ENCODE data around the gene GNG3. TPM values are rescaled to one million over a fixed set of nuclear protein-coding genes. Genes with fewer than 3 reads are reported as not detected.

The GNG3 gene
- total RNA-seq, 1 experiment from 2014 or later, result not detected

- ATAC-seq (no peak), DNase-seq (ENCODE audit: low read depth, low spot score) (no peak)
- peaks cover 80% of the 10 kb centered on the region for H3K79me2 ChIP-seq (ENCODE audit: insufficient read depth, low read length)
- peaks cover 2 to 18% of the 10 kb centered on the region in 2 experiments; a peak in 2 of 4 replicates for H3K36me3 ChIP-seq (ENCODE audit: control insufficient read depth in 1 of 2, insufficient read depth in 2 of 2, low read length in 2 of 2)
- TF ChIP-seq ATF3 (IDR thresholded peaks at IDR 0.05), result no peak
- TF ChIP-seq JUND (IDR thresholded peaks at IDR 0.05), result no peak
- TF ChIP-seq EGR1 (IDR thresholded peaks at IDR 0.05; ENCODE audit: low read depth), result no peak
- TF ChIP-seq, protein P1, sequence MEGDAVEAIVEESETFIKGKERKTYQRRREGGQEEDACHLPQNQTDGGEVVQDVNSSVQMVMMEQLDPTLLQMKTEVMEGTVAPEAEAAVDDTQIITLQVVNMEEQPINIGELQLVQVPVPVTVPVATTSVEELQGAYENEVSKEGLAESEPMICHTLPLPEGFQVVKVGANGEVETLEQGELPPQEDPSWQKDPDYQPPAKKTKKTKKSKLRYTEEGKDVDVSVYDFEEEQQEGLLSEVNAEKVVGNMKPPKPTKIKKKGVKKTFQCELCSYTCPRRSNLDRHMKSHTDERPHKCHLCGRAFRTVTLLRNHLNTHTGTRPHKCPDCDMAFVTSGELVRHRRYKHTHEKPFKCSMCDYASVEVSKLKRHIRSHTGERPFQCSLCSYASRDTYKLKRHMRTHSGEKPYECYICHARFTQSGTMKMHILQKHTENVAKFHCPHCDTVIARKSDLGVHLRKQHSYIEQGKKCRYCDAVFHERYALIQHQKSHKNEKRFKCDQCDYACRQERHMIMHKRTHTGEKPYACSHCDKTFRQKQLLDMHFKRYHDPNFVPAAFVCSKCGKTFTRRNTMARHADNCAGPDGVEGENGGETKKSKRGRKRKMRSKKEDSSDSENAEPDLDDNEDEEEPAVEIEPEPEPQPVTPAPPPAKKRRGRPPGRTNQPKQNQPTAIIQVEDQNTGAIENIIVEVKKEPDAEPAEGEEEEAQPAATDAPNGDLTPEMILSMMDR (IDR thresholded peaks at IDR 0.05 in 2 of 3, conservative IDR thresholded peaks at IDR 0.05 in 1 of 3; ENCODE audit: borderline replicate concordance in 1 of 3, insufficient read depth in 1 of 3, low read depth in 2 of 3, low read length in 2 of 3), result no peak
- TF ChIP-seq CBX3 (IDR thresholded peaks at IDR 0.05; ENCODE audit: low read depth), result no peak
- no peak for TF ChIP-seq MAX (IDR thresholded peaks at IDR 0.05)
- TF ChIP-seq EZH2phosphoT487 (IDR thresholded peaks at IDR 0.05; ENCODE audit: borderline replicate concordance), result no peak
- TF ChIP-seq EZH2 (IDR thresholded peaks at IDR 0.05), result no peak
- TF ChIP-seq POLR2AphosphoS5 (IDR thresholded peaks at IDR 0.05; ENCODE audit: low read depth, low read length), result no peak; the same call in none of the 2 replicates
- no peak for TF ChIP-seq ELF1 (IDR thresholded peaks at IDR 0.05; ENCODE audit: borderline replicate concordance, low read depth)
- TF ChIP-seq FOSL1 (IDR thresholded peaks at IDR 0.05; ENCODE audit: low read depth), result no peak
- no peak for TF ChIP-seq TCF7L2 (IDR thresholded peaks at IDR 0.05; ENCODE audit: borderline replicate concordance, extremely low read depth, insufficient read depth, insufficient read length)
- TF ChIP-seq REST (IDR thresholded peaks at IDR 0.05; ENCODE audit: low read depth), result no peak
- TF ChIP-seq SRF (IDR thresholded peaks at IDR 0.05; ENCODE audit: low read depth), result no peak
- TF ChIP-seq ZFX (IDR thresholded peaks at IDR 0.05), result no peak
- no peak for TF ChIP-seq CEBPB (IDR thresholded peaks at IDR 0.05; ENCODE audit: low read depth)
- no peak for TF ChIP-seq POLR2A (IDR thresholded peaks at IDR 0.05; ENCODE audit: borderline replicate concordance, extremely low read depth, insufficient read depth, insufficient read length)
- TF ChIP-seq SP1 (IDR thresholded peaks at IDR 0.05; ENCODE audit: low read depth), result no peak
- TF ChIP-seq ZNF274 (IDR thresholded peaks at IDR 0.05; ENCODE audit: low read depth, low read length), result no peak
- TF ChIP-seq SIN3A (IDR thresholded peaks at IDR 0.05; ENCODE audit: low read depth), result no peak
- H3K9ac ChIP-seq (ENCODE audit: low read length), result peak overlapping the region; percentile 13
- no peak overlapping the region for H3K4me3 ChIP-seq (replicated peaks in 1 of 2; ENCODE audit: low read depth in 1 of 2, low read length in 2 of 2)
- no TSS peak for BruUV-seq (replicated peaks)
- ChIA-PET POLR2A (interaction anchor here (0.7 to 8.9 kb wide), 8 partner anchors 10 to 172 kb away, joined by 3 to 195 read pairs (median 10); partner anchors contain the start of genes GANAB, INTS5, MTA2 and TUT1), RAD21 (ENCODE audit: low non-redundant PET in 1 of 2, low total read pairs in 2 of 2, uncharacterized antibody in 2 of 2, unreplicated experiment in 2 of 2) (no interaction called here), CTCF (interaction anchor here (2.9 kb wide), 1 partner anchor 11 kb away, joined by 16 read pairs; no protein-coding TSS in a partner anchor)
- no peaks in the 10 kb centered on the region for H4K20me1 ChIP-seq (ENCODE audit: insufficient read depth)
- peaks cover 39 to 68% of the 10 kb centered on the region in 2 experiments for H3K4me1 ChIP-seq (ENCODE audit: control insufficient read depth in 1 of 2, insufficient read depth in 2 of 2, low read length in 2 of 2)
- H2AFZ ChIP-seq (ENCODE audit: low read depth, low read length, poor library complexity, severe bottlenecking), result no peak overlapping the region
- no peaks in the 10 kb centered on the region for H3K9me2 ChIP-seq (ENCODE audit: insufficient read depth)
- intact Hi-C loops (cut with micrococcal nuclease), result loop anchor here (5.0 to 10.0 kb wide), 3 partner anchors 77 to 118 kb away; partner anchors contain the start of genes POLR2G, TMEM179B and TUT1
- H3K4me2 ChIP-seq (ENCODE audit: low read length), result peak overlapping the region; percentile 95
- H3K27me3 ChIP-seq (ENCODE audit: insufficient read depth, low read length), result no peaks in the 10 kb centered on the region
- H3K9me3 ChIP-seq (ENCODE audit: control insufficient read depth in 1 of 2, insufficient read depth in 1 of 2, low read depth in 1 of 2, low read length in 2 of 2), result no peaks in the 10 kb centered on the region
- peak overlapping the region; percentile 98 for H3K27ac ChIP-seq (ENCODE audit: low read depth, low read length)
Measured at GRCh38 chr11:62669420-62670161, 37.9 kb upstream of the GNG3 start.

All from HCT116 (cell line).